ENCODE results near the gene MBNL3.

DNA sequence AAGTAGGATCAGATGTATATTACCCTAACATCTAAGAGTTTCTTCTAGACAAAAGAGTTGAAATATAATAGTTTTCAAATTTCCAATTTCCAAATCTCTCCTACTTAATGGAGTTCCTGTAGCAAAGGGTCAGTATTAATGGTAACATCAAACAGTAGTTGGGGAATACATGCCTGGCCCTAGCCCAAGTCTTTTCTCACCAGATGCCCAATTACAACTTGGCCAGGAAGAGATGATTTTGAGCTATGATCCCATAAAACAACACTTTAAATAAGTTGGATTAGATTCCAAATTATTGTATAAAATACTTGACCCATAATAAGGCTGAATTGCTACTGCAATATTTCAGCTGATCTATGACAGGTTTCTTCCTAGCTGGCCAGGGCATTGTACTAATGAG, 59.9 kb downstream of the MBNL3 start:
- TF ChIP-seq, protein P1, sequence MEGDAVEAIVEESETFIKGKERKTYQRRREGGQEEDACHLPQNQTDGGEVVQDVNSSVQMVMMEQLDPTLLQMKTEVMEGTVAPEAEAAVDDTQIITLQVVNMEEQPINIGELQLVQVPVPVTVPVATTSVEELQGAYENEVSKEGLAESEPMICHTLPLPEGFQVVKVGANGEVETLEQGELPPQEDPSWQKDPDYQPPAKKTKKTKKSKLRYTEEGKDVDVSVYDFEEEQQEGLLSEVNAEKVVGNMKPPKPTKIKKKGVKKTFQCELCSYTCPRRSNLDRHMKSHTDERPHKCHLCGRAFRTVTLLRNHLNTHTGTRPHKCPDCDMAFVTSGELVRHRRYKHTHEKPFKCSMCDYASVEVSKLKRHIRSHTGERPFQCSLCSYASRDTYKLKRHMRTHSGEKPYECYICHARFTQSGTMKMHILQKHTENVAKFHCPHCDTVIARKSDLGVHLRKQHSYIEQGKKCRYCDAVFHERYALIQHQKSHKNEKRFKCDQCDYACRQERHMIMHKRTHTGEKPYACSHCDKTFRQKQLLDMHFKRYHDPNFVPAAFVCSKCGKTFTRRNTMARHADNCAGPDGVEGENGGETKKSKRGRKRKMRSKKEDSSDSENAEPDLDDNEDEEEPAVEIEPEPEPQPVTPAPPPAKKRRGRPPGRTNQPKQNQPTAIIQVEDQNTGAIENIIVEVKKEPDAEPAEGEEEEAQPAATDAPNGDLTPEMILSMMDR (conservative IDR thresholded peaks at IDR 0.05; ENCODE audit: low read depth, low read length): no peak
- no peak for TF ChIP-seq EZH2 (IDR thresholded peaks at IDR 0.05; ENCODE audit: borderline replicate concordance, low read depth, low read length, poor library complexity, severe bottlenecking)
